BLaER1 treated with 17β-estradiol and CSF1 and Interleukin-3, amounts not matched to agents 10 nM and 100 nM (cell line): Measurements from ENCODE around the gene CRAMP1.
A peak's percentile ranks its signal among the peaks of the same experiment; 100 is the strongest.

Experiments used
- H3K27ac ChIP-seq, 11 experiments: shearing (Covaris generic); formaldehyde crosslinking; 2 replicates each; pipeline ENCODE4 v1.8.1; 2022
- H3K27me3 ChIP-seq, 11 experiments: shearing (Covaris generic); formaldehyde crosslinking; 2 replicates each; pipeline ENCODE4 v1.8.1; 2022
- H3K36me3 ChIP-seq, 11 experiments: shearing (Covaris generic); formaldehyde crosslinking; 2 replicates each; pipeline ENCODE4 v1.8.1; 2022
- H3K4me1 ChIP-seq, 10 experiments: shearing (Covaris generic); formaldehyde crosslinking; 2 replicates each; pipeline ENCODE4 v1.8.1; 2022
- H3K4me2 ChIP-seq, 11 experiments: shearing (Covaris generic); formaldehyde crosslinking; 2 replicates each; pipeline ENCODE4 v1.8.1; 2022
- H3K4me3 ChIP-seq, 10 experiments: shearing (Covaris generic); formaldehyde crosslinking; 2 replicates each; pipeline ENCODE4 v1.8.1; 2022
- H3K9ac ChIP-seq, 11 experiments: shearing (Covaris generic); formaldehyde crosslinking; 2 replicates each; pipeline ENCODE4 v1.8.1; 2022
- H3K9me3 ChIP-seq, 11 experiments: shearing (Covaris generic); formaldehyde crosslinking; replicated peaks in 1 of 11; 2 replicates each; pipeline ENCODE4 v1.8.1; 2022
- H4K20me1 ChIP-seq, 11 experiments: shearing (Covaris generic); formaldehyde crosslinking; 2 replicates each; pipeline ENCODE4 v1.8.1; 2022
- Cebpa-rat ChIP-seq, 11 experiments: shearing (Covaris generic); IDR thresholded peaks; 2 replicates each; pipeline ENCODE4 v1.8.1; 2022

Gene CRAMP1

GRCh38 chr16:1575578-1575977 is 36.6 kb upstream of the CRAMP1 start:
- no peak overlapping the region for H3K4me3 ChIP-seq
- no peak overlapping the region for H3K27ac ChIP-seq
- TF ChIP-seq Cebpa-rat (IDR thresholded peaks at IDR 0.05): no peak
- H3K4me1 ChIP-seq: peaks cover 0 to 13% (median 2%) of the 10 kb centered on the region in 10 experiments; a peak in 12 of 20 replicates
- H3K4me2 ChIP-seq: no peak overlapping the region
- H3K27me3 ChIP-seq: no peaks in the 10 kb centered on the region
- H4K20me1 ChIP-seq: no peaks in the 10 kb centered on the region; a peak in 1 of 22 replicates
- no peak overlapping the region for H3K9ac ChIP-seq
- no peaks in the 10 kb centered on the region for H3K9me3 ChIP-seq
- peaks cover 0 to 44% (median 15%) of the 10 kb centered on the region in 11 experiments; a peak in 18 of 22 replicates for H3K36me3 ChIP-seq

GRCh38 chr16:1579214-1579613 is 32.9 kb upstream of the CRAMP1 start:
- H3K27me3 ChIP-seq: no peaks in the 10 kb centered on the region
- 0 out of 22 replicates have a peak overlapping the region, but pooled peaks of 2 of the 11 experiments have one; percentile 9 to 22 for H3K9ac ChIP-seq
- H3K27ac ChIP-seq: no peak overlapping the region
- no peak for TF ChIP-seq Cebpa-rat (IDR thresholded peaks at IDR 0.05)
- H4K20me1 ChIP-seq: 0 out of 22 replicates have a peak, but pooled peaks cover 0 to 3% (median 0%) of the 10 kb centered on the region in 11 experiments
- no peak overlapping the region for H3K4me2 ChIP-seq
- peaks cover 20 to 64% (median 40%) of the 10 kb centered on the region in 11 experiments for H3K36me3 ChIP-seq
- H3K4me1 ChIP-seq: peaks cover 0 to 23% (median 16%) of the 10 kb centered on the region in 10 experiments; a peak in 14 of 20 replicates
- H3K9me3 ChIP-seq: peaks cover 9 to 11% (median 10%) of the 10 kb centered on the region in 11 experiments; a peak in 21 of 22 replicates
- H3K4me3 ChIP-seq: no peak overlapping the region

- H4K20me1 ChIP-seq: 0 out of 22 replicates have a peak, but pooled peaks cover 0 to 3% (median 0%) of the 10 kb centered on the region in 11 experiments
- H3K36me3 ChIP-seq: peaks cover 20 to 70% (median 46%) of the 10 kb centered on the region in 11 experiments
- no peak overlapping the region for H3K4me3 ChIP-seq
- H3K4me2 ChIP-seq: no peak overlapping the region
- no peak overlapping the region for H3K27ac ChIP-seq
- peaks cover 0 to 23% (median 16%) of the 10 kb centered on the region in 10 experiments; a peak in 14 of 20 replicates for H3K4me1 ChIP-seq
- TF ChIP-seq Cebpa-rat (IDR thresholded peaks at IDR 0.05): no peak
- peaks cover 9 to 11% (median 10%) of the 10 kb centered on the region in 11 experiments; a peak in 21 of 22 replicates for H3K9me3 ChIP-seq
- H3K9ac ChIP-seq: no peak overlapping the region
- no peaks in the 10 kb centered on the region for H3K27me3 ChIP-seq
These were observed 31.9 kb upstream of the CRAMP1 start for GRCh38 chr16:1580256-1580655.

- no peak for TF ChIP-seq Cebpa-rat (IDR thresholded peaks at IDR 0.05)
- H3K27ac ChIP-seq: no peak overlapping the region
- peaks cover 9 to 11% (median 10%) of the 10 kb centered on the region in 11 experiments; a peak in 21 of 22 replicates for H3K9me3 ChIP-seq
- 0 out of 22 replicates have a peak, but pooled peaks cover 0 to 3% (median 0%) of the 10 kb centered on the region in 11 experiments for H4K20me1 ChIP-seq
- H3K36me3 ChIP-seq: peaks cover 21 to 72% (median 49%) of the 10 kb centered on the region in 11 experiments
- peaks cover 0 to 23% (median 16%) of the 10 kb centered on the region in 10 experiments; a peak in 14 of 20 replicates for H3K4me1 ChIP-seq
- no peak overlapping the region for H3K4me2 ChIP-seq
- H3K4me3 ChIP-seq: no peak overlapping the region
- H3K27me3 ChIP-seq: no peaks in the 10 kb centered on the region
- H3K9ac ChIP-seq: no peak overlapping the region
These were observed 31.2 kb upstream of the CRAMP1 start for GRCh38 chr16:1580956-1581355.

GRCh38 chr16:1581804-1582203 is 30.4 kb upstream of the CRAMP1 start:
- Histone ChIP-seq H3K36me3 (peaks cover 29 to 81% (median 57%) of the 10 kb centered on the region in 11 experiments), H3K9me3 (peaks cover 9 to 11% (median 10%) of the 10 kb centered on the region in 11 experiments; a peak in 21 of 22 replicates), H3K4me3 (peak overlapping the region in 1 of 10 experiments; percentile 25; a peak in 1 of 20 replicates), H3K9ac (no peak overlapping the region), H3K4me1 (peaks cover 0 to 23% (median 16%) of the 10 kb centered on the region in 10 experiments; a peak in 14 of 20 replicates), H3K4me2 (peak overlapping the region in 8 of 11 experiments; percentile 5 to 50 (median 34); a peak in 12 of 22 replicates), H3K27me3 (no peaks in the 10 kb centered on the region), H4K20me1 (0 out of 22 replicates have a peak, but pooled peaks cover 0 to 3% (median 0%) of the 10 kb centered on the region in 11 experiments), H3K27ac (peak overlapping the region in 3 of 11 experiments; percentile 2 to 17 (median 4); a peak in 2 of 22 replicates)
- no peak for TF ChIP-seq Cebpa-rat (IDR thresholded peaks at IDR 0.05)

GRCh38 chr16:1583180-1583579 is 29.0 kb upstream of the CRAMP1 start:
- Histone ChIP-seq H3K4me2 (peak overlapping the region in 7 of 11 experiments; percentile 10 to 50 (median 35); a peak in 11 of 22 replicates), H3K27ac (0 out of 22 replicates have a peak overlapping the region, but pooled peaks of 1 of the 11 experiments have one; percentile 4), H3K27me3 (no peaks in the 10 kb centered on the region), H3K4me3 (no peak overlapping the region), H3K9me3 (peaks cover 9 to 11% (median 10%) of the 10 kb centered on the region in 11 experiments; a peak in 21 of 22 replicates), H3K36me3 (peaks cover 32 to 85% (median 64%) of the 10 kb centered on the region in 11 experiments), H4K20me1 (0 out of 22 replicates have a peak, but pooled peaks cover 0 to 3% (median 0%) of the 10 kb centered on the region in 11 experiments), H3K9ac (0 out of 22 replicates have a peak overlapping the region, but pooled peaks of 1 of the 11 experiments have one; percentile 21), H3K4me1 (peaks cover 0 to 23% (median 16%) of the 10 kb centered on the region in 10 experiments; a peak in 14 of 20 replicates)
- TF ChIP-seq Cebpa-rat (IDR thresholded peaks at IDR 0.05): no peak

GRCh38 chr16:1584926-1585484 is 27.2 kb upstream of the CRAMP1 start:
- Histone ChIP-seq H3K27me3 (no peaks in the 10 kb centered on the region), H3K27ac (no peak overlapping the region), H3K4me3 (no peak overlapping the region), H3K9me3 (peaks cover 9 to 11% (median 10%) of the 10 kb centered on the region in 11 experiments; a peak in 21 of 22 replicates), H3K9ac (no peak overlapping the region), H3K4me2 (no peak overlapping the region), H4K20me1 (0 out of 22 replicates have a peak, but pooled peaks cover 0 to 3% (median 0%) of the 10 kb centered on the region in 11 experiments), H3K4me1 (peaks cover 0 to 18% (median 15%) of the 10 kb centered on the region in 10 experiments; a peak in 14 of 20 replicates), H3K36me3 (peaks cover 36 to 81% (median 62%) of the 10 kb centered on the region in 11 experiments)
- no peak for TF ChIP-seq Cebpa-rat (IDR thresholded peaks at IDR 0.05)

- Histone ChIP-seq H3K4me1 (peaks cover 0 to 17% (median 13%) of the 10 kb centered on the region in 10 experiments; a peak in 16 of 20 replicates), H3K36me3 (peaks cover 12 to 64% (median 37%) of the 10 kb centered on the region in 11 experiments; a peak in 18 of 22 replicates)
- TF ChIP-seq Cebpa-rat (IDR thresholded peaks at IDR 0.05): no peak
These were observed 21.8 kb upstream of the CRAMP1 start for GRCh38 chr16:1590366-1590765.

More at GRCh38 chr16:1590366-1590765, 21.8 kb upstream of the CRAMP1 start:
- Histone ChIP-seq H3K27ac (no peak overlapping the region), H3K9me3 (no peaks in the 10 kb centered on the region), H3K9ac (peak overlapping the region in 1 of 11 experiments; percentile 13; a peak in 2 of 22 replicates), H4K20me1 (peaks cover 0 to 9% (median 0%) of the 10 kb centered on the region in 11 experiments; a peak in 2 of 22 replicates), H3K4me3 (no peak overlapping the region), H3K4me2 (no peak overlapping the region), H3K27me3 (no peaks in the 10 kb centered on the region)
